ENCODE results near the gene BBS2.

Gene BBS2

DNA sequence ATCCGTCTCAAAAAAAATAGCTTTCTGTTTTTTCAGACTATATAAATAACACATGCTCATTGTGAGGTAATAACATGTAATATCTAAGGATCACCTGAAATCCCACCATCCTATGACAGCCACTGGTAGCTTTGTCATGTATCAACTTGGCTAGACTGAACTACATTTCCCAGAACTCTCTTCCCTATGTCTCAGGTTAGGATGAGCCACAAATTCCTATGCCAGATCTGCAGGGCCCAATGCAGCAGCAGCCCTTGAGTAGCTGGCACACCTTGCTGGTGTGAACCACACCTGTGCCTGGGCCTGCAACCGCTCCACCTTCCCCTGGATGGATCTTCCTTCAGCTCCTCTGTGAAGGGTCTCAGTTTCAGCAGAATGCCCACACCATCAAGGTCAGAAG, 40.4 kb downstream of the BBS2 start:
- DNase-seq: no peak

- no peak for DNase-seq
Observed at GRCh38 chr16:56478281-56479049, 41.4 kb downstream of the BBS2 start.

- peak in 3 of 58 donors; percentile 4 to 9 (median 6) for DNase-seq
Observed at GRCh38 chr16:56477096-56477878, 42.5 kb downstream of the BBS2 start.

DNA sequence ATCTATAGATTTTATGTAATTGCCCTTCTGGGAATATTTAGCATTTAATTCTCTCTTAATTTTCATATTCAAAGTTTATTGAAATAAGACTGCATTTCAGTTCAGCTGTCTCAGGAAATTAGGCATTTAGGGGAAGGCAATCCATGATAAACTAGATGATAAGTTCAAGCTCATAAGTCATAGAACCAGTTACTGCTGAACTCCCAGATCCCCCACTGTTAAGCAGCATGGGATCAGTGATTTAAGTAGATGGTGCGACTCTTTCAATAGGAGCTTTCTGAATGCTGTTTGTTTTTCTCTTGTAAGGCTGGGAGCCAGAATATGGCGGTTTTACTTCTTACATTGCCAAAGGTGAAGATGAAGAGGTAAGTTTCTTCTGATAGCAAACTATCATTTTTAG, 44.6 kb downstream of the BBS2 start:
- DNase-seq: no peak

DNA sequence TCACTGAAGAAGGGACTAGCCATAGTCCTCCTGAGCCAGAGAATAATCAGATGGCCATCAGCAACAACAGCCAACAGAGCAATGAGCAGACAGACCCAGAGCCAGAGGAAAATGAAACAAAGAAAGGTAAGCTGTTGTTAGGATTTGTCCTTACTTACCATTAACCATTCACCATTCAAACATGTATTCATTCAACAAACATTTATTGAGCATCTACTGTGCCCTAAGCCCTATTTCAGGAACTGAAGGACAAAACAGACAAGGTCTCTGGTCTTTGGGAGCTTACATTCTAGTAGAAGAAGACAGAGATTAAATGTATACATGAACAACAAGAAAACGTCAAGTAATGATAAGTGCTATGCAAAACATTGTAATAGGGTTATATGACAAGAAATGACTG, 49.2 kb downstream of the BBS2 start:
- no peak for DNase-seq

- no peak for DNase-seq
Observed at GRCh38 chr16:56470232-56470631, 49.6 kb downstream of the BBS2 start.

GRCh38 chr16:56469748-56470147, 50.1 kb downstream of the BBS2 start:
- no peak for DNase-seq

GRCh38 chr16:56468800-56469199, 51.0 kb downstream of the BBS2 start:
- DNase-seq: no peak

- no peak for DNase-seq
Observed at GRCh38 chr16:56466344-56466743, 53.5 kb downstream of the BBS2 start.

DNA sequence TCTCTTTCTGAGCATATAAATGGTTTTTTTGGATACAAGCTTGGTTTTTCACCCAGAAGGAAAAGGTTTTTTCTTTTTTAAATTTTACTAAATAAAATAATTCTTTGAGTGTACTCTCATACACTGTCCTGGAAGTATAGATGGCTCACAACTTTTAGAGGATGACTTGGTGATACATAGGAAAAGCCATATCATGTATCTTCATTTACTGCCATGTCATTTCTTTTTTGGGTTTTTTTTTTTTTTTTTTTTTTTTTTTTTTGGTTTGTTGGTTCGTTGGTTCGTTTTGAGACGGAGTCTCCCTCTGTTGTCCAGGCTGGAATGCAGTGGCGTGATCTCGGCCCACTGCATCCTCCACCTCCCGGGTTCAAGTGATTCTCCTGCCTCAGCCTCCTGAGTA, 56.7 kb downstream of the BBS2 start:
- DNase-seq: no peak

DNA sequence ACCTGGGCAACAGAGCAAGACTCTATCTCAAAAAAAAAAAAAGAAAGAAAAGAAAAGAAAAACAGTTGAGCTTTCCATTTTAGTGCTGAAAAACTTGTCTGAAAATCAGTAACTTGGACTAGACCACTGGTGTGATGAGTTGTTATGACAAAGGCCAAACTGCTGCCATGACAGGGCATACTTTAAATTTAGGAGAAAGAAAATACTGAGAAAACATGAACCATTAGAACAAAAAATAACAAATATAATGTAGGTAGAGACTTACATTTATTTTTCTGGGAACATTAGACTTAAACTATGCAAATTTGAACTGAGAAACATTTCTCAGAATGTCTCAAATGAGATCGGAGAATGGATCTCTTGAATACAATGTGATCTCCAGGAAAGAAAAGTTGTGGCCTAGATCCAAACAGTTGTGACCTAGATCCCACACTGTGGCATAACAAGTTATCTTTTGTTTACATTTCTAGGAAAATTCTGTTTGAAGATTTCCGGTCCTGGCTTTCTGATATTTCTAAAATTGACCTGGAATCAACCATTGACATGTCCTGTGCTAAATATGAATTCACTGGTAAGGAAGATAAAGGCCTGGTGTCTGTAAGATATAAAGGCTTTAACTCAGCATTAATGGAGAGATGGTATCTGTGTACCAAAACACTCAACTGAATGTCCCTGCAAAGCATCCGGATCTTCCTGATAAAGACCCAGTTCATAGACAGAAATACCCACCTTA, 57.6 kb downstream of the BBS2 start:
- DNase-seq: no peak

DNA sequence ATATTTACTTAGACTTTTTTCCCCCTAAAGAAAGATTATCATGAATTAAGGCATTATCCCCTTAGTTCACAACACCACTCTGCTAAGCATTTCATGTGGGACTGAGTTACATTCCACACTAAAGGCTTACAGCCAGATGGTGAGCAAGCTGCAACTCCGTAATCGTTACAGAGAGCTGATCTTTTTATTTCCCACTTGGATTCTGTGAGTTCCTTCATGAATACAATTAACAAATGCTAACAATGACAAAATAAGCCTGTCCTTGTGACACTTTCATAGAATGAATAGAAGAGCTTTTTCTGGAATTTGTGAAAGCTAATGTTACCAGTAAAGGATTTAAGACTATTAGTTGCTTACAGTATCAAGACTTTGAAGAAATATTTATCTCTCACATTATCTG, 59.7 kb downstream of the BBS2 start:
- DNase-seq: peak in 6 of 58 donors; percentile 4 to 66 (median 12)

DNA sequence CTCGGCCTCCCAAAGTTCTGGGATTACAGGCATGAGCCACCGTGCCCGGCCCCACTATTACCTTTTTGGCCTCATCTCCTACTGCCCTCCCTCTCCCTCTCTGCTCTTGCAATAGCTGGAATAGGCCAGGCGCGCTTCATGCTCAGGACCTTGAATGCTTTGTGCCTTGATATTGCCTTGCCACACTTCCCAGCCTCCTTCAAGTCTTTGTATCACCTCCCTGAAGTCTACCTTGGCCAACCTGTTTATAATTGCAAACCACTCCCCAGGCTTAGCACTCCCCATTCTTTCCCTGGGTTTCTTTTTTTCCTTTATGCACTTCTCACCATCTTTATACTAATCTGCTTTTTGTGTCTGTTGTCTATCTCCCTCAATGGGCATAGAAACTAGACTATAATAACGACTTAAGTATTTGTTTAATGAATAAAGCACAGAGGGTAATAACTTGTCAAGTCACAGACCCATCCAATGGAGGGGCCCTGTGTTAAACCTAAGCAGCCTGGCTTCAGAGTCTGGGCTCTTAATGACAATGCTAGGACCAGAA, 61.8 kb downstream of the BBS2 start:
- DNase-seq: no peak

DNA sequence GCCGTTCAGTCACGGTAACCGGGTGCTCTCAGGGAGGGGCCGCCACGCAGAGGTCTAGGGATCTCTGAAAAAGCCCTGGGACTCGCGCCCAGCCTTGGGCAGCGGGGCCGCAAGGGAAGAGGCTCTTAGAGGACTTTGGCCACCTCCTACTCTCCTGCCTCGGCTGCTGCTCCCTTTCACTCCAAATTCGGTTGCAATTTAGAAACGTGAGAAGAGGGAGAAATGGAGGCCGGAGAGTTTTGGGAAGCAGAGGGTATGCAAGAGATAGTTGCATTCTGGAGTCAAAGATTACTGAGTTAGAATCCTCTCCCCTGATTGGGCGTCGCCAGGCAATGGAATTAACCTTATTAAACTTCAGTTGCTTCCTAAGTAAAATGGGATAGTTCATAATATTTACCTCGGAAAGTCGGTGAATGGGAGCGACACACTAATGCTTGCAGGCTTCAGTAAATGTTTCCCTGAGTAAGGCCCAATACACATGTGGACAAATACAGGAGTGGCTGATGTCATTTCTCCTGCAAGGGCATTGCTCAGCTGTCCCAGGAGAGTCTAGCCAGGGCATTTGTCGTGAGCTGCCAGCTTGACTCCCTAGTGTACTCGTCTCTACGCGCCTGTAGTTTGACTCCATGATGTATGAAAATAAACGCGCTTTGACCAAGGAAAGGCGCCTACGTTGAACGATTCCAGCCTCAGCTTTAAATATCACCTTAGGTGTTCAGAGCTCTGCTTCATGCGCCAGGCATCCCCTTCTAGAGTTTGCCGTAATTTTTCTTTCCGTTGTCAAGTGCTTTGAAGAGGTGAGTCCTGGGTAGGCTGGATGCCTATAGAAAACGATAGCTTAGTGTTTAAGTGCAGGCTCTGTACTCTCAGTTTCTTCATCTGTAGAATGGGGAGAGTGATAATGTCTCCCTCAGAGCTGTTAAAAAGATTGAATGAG, 67.8 kb downstream of the BBS2 start:
- DNase-seq: peak in 6 of 58 donors; percentile 33 to 79 (median 65)

- DNase-seq: peak; percentile 49 to 99 (median 95)
Observed at GRCh38 chr16:56450986-56451752, 68.7 kb downstream of the BBS2 start, which contains the start of the genes NUDT21 and OGFOD1. NUDT21 (minus strand) TSS chr16:56451332; CDS start chr16:56451202, 130 bp downstream. OGFOD1 (plus strand) TSS chr16:56451554; CDS start chr16:56451613, 59 bp downstream.

DNA sequence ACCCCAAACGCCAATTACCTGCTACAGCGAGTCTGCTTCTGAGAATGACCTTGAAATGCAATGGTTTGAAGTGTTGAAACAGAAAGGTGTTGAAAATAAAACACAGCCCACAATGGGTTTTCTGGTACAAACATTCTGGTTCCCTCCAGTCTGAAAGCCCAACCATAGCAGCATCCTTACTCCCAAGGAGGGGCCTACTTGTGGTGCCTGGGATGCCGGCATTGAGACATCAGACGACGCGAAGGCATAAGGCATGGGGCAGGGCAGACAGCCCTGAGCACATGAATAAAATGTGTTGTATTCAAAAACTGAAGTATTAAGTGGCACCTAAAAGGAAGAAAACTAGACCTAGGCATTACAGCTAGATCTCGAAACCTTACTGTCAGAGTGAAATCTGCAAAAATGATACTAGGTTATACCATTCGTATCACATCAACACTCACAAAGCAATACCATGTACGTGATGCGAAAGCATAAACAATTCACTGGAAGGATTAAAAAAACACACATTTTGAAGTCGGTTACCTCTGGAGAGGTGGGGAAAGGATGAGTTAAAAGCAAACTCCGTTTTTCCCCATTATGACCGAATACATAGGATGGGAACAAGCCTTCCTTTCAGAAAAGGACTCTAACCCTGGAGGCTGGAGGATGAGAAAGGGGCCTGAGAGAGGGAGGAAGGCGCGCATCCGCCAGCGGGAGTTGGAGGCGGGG, 69.4 kb downstream of the BBS2 start:
- no peak for DNase-seq

DNA sequence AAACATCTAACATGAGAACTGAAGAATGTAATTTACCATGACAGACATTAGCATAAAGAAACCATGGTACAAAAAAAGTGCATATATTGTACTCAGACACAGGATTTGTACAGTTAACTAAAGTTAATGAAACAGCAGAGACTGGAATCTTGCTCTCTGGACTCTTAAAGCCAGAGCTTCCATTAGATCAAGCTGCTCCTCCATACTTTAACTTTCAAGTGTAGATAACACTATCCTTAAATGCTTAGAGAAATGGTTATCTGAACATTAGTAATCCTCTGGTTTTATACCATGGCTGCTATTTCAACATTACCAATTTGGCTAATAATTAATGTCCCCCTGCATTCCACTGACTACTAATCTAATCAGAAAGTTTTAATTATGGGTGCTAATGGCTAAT, 71.8 kb downstream of the BBS2 start:
- DNase-seq: no peak

- no peak for DNase-seq
Observed at GRCh38 chr16:56447286-56447685, 72.5 kb downstream of the BBS2 start.

DNA sequence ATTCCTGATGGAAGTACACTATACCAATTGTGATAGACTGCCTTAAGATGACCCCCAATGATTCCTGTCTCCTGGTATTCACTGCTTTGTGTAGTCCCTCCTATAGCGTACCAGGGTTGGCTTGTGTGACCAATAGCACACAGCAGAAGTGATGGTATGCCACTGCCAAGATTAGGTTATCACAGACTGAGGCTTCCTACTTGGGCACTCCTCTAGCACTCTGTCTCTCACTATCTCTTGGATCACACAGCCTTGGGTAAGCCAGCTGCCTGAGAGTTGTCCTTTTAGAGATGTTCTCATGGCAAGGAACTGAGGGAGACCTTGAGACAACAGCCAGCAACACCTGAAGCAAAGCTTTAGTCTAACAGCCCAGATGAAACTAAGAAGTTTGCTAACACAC, 81.8 kb downstream of the BBS2 start:
- no peak for DNase-seq
